NCI-H69 (cell line): ENCODE measurements around the gene VSIG4.
"Not testable (repeated sequence)": the region's sequence is repeated elsewhere in the genome, so short reads cannot be mapped to it uniquely, and the experiment has no call there.

ENCODE experiments used
- DNase-seq: peaks from one replicate; lab custom pipeline; 2025; lab: John Stamatoyannopoulos, UW

VSIG4 gene, protein sequence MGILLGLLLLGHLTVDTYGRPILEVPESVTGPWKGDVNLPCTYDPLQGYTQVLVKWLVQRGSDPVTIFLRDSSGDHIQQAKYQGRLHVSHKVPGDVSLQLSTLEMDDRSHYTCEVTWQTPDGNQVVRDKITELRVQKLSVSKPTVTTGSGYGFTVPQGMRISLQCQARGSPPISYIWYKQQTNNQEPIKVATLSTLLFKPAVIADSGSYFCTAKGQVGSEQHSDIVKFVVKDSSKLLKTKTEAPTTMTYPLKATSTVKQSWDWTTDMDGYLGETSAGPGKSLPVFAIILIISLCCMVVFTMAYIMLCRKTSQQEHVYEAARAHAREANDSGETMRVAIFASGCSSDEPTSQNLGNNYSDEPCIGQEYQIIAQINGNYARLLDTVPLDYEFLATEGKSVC

GRCh38 chrX:66039944-66040343 lies at the start of gene VSIG4:
Gene VSIG4, minus strand, starts transcription at chrX:66040080. Its CDS starts 82 bp downstream, at chrX:66039998.
- DNase-seq: no peak

- no peak for DNase-seq
Observed at GRCh38 chrX:66076801-66077200, 36.9 kb upstream of the VSIG4 start.

GRCh38 chrX:66074920-66075879 lies 35.3 kb upstream of the VSIG4 start:
- no peak for DNase-seq

DNA sequence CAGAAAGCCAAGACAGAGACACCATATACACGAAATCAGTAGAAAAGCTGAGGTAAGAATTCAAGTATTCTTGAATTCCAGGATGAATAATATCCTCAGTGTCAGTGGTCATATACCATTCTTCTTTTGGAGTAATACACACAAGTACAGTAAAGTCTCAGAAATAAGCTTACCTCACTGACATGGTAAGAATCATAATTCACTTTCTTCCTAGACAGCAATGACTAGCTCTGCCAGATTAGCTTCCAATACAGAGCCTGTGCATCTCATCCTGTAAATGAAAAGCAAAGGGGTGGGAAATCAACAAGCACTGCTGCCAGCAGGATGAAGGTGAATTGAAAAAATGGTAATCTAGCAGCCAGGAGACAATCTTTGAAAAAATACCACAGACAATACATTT lies 31.2 kb upstream of the VSIG4 start:
- DNase-seq: no peak

DNA sequence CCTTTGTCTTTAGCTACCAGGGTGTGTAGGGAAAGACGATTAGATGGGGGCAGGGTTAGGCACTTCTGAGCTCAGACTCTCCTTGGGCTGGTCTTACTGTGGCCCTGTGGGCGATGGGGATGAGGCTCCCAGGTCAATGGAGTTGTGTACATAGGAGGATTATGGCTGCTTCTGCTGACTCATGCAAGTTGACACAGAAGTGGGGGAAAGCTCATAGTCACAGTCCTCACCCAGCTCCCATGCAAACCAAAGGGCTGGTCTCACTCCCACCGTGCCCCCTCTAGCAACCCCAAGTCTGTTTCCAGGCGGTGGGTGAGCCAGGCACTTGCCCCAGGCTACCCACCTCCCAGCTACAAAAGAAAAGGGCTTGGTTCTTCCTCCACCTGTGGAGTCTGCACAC lies 24.4 kb upstream of the VSIG4 start:
- no peak for DNase-seq

- DNase-seq: not testable (repeated sequence)
Observed at GRCh38 chrX:66057019-66057418, 17.1 kb upstream of the VSIG4 start.

DNA sequence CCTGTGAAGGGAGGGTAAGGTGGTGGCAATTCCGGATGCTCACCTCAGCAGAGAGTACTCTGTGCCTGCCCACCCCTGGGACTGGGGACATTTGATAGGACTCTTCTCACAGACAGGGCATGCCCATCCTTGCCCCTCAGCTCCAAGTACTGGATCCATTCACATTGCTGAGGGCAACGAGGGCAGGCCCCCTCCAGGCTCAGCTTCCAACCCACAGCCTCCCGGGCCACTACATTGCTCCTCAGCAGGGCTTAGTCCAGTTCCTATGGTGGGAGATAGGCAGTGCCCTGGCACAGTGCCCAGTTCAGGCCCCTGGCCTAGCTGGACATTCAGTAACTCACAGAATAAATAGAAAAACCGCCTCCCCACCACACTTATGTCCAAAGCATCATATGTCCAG lies 15.1 kb upstream of the VSIG4 start:
- no peak for DNase-seq

- no peak for DNase-seq
Observed at GRCh38 chrX:66053414-66053813, 13.5 kb upstream of the VSIG4 start.

DNA sequence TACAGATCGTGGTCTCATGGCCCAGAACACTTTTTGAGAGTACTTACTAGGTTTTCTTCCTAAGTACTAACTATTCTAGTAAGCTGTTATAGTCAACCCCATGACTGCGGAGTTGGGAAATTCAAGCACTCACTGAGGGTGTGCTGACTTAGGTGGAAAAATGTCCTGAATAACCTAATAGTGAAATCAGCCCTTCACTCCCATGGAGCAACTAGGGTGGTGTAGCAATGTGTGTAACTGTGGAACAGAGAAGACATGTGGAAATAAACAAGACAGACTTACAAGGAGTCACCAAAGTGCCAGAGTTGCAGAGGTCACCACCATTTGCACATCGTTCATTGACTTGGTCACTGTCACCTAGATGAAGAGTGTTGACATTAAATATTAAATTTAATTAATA lies 12.1 kb upstream of the VSIG4 start:
- no peak for DNase-seq

GRCh38 chrX:66050140-66050569 lies 10.3 kb upstream of the VSIG4 start:
- DNase-seq: no peak

DNA sequence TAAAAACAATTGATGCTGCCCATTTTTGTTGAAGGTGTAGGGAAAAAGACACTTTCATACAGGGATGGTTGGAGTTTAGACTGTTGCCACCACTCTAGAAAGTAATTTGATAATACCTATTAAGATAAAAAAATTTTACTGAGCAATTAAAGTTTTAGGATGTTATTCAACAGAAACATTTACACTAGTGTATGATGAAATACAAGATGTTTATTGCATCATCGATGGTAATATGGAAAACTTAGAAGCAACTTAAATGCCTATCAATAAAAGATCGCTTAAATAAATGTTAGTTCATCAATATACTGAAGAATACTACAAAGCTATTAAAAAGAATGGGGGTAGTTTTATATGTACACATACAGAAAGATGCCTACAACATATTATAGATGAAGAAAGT lies 9.2 kb upstream of the VSIG4 start:
- no peak for DNase-seq

DNA sequence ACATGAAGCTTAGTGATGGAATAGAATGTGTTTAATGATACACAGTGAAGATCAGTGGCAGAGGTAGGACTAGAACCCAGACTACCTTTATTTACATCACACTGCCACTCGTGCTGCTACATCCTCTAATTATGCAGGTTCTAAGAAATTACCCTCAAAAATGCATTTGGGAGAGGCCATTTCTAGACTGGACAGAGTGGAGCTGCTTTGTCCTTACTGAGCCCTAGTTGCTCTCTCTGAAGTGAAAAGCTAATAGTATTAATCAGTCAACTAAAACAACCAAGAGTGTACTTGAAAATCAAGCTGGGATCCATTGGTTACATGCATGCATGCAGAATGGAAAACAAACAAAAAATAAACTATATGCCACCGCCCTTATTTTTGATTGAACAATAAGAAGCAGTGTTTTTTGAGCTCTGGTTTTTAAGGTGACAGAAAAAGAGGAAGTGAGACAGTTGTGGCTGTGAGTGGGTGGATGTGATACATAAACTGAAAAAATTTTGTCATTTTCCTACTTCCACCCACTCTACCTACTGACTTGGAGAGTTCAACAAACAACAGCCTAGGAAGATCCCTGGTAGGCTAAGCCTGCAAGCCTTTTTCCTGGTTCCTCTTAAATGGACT lies 6.8 kb upstream of the VSIG4 start:
- DNase-seq: no peak

- no peak for DNase-seq
Observed at GRCh38 chrX:66045894-66046293, 6.0 kb upstream of the VSIG4 start.

DNA sequence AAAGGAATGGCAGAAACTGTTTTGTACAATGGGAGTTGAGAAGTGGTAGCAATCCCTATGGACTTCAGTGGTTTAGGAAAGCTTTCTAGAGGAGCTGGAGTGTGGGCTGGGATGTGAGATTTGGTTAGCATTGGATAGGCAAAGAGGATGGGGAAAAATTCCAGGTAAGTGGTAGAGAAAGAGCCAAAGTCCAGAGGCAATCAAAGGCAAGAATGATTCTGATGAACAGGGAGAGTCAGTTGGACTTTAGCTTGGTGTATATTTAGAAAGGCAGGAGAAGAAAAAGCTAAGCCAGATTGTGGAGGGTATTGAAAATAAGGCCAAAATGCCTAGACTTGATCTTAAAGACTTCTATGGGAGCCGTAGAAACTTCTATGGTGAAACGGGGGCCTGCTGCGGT lies 3.7 kb upstream of the VSIG4 start:
- no peak for DNase-seq

DNA sequence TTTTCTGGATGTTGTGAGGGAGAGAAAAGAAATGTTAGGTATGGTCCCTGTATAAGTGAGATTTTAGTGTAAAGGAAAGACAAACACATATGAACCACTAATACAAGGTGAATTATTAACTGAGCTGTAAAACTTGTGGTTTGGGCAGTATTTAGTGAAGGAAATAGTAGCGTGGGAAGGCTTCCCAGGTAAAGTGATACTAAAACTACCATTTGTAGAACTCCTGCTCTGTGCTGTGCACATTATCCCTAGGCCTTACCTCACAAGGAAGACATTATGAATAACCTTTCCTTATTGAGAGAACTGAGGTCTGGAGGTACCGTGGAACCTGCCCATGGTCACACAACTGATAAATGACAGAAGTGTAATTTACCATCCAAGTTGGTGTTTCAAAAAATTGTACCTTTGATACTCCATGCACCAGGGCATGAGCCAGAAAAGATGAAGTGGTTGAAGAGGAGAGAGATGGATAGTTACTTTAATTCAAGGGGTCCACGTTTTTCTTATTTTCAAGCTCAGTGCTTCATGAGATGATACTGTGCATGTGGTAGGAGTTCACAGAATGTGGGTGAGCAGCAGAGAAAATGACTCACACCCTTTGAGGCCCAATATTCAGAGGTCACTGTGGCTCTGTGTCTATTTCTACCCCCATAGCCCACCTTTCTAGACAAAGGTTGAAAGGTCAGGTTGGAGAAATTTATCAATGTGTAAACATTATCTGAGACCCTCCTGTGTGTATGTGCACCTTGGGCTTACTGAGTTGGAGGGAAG lies 2.6 kb upstream of the VSIG4 start:
- DNase-seq: no peak

DNA sequence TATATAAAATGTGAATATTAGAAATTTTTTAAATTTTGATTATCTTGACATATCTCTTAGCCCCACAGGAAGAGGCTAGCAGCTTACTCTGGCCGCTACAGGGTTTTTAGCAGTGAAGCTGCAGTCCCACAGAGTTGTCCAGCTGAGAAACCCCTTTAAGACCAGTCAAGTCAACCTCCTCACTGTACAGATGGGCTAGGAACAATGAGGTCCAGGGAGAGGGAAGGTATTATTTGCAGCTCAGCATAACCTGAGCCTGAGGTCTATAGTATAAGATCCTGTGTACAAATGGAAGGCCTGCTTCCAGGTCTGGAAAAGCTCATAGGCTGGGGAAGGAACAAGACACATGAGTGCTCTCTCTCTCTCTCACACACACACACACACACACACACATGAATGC lies 1.8 kb downstream of the VSIG4 start:
- DNase-seq: no peak

- no peak for DNase-seq
Observed at GRCh38 chrX:66036231-66036630, 3.6 kb downstream of the VSIG4 start.

GRCh38 chrX:66035667-66036066 lies 4.2 kb downstream of the VSIG4 start:
- DNase-seq: no peak

GRCh38 chrX:66030505-66031317 lies 9.2 kb downstream of the VSIG4 start:
- no peak for DNase-seq

DNA sequence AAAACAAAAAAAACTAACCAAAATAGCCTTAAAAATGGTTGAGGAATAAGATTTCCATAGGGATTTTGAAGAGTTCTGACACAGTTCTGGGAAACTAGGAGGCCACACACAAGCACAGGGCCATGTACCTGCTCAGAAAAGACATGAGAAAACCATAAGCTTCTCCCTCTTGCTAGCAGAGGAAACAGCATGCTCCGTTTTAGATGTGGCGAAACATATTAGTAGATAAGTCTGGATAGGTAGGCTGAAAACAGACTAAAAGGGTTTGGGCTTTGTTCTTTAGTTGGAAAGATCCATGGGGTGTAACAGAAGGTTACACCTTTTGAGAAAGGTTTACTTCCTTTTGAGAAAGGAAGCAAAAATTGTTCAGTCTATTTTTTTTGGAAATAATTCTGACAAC lies 10.9 kb downstream of the VSIG4 start:
- no peak for DNase-seq

GRCh38 chrX:66024570-66024969 lies 15.3 kb downstream of the VSIG4 start:
- DNase-seq: no peak
